IMR-90 (cell line): Measurements from ENCODE around the gene WDR37.

Experiments used
- BHLHE40 ChIP-seq: fragments of 150-350 bp; IDR thresholded peaks from 2 replicates; pipeline ENCODE4 v1.6.1; 2016; ENCODE audit warnings: mild to moderate bottlenecking, low read depth, low read length
- POLR2A ChIP-seq: IDR thresholded peaks from 2 replicates; pipeline ENCODE4 v1.6.1; 2012; ENCODE audit warnings: mild to moderate bottlenecking, low read depth, low read length
- TF ChIP-seq, protein P1 (sequence below): conservative IDR thresholded peaks from 2 replicates; pipeline ENCODE4 v1.5.1; 2012; ENCODE audit warnings: mild to moderate bottlenecking, low read depth, low read length, improper control_type of control experiment

DNA sequence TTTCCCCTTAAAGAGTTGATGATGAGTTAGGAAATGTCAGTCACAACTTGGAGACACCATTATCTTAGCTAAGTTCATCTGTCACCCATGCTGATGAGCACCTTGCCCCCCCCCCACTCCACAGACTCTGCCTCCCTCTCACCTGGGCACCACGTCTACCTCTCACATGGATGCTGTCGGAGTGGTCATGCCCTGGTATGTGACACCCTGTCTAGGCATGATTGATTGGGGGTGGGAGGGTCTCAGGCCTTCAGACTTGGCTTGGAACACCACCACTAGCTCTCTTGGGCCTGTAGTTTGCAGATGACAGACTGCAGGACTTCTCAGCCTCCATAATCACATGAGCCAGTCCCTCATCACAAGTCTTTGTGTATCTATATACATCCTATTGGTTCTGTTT, 78.0 kb downstream of the WDR37 start:
- TF ChIP-seq, protein P1, sequence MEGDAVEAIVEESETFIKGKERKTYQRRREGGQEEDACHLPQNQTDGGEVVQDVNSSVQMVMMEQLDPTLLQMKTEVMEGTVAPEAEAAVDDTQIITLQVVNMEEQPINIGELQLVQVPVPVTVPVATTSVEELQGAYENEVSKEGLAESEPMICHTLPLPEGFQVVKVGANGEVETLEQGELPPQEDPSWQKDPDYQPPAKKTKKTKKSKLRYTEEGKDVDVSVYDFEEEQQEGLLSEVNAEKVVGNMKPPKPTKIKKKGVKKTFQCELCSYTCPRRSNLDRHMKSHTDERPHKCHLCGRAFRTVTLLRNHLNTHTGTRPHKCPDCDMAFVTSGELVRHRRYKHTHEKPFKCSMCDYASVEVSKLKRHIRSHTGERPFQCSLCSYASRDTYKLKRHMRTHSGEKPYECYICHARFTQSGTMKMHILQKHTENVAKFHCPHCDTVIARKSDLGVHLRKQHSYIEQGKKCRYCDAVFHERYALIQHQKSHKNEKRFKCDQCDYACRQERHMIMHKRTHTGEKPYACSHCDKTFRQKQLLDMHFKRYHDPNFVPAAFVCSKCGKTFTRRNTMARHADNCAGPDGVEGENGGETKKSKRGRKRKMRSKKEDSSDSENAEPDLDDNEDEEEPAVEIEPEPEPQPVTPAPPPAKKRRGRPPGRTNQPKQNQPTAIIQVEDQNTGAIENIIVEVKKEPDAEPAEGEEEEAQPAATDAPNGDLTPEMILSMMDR = no peak
- no peak for TF ChIP-seq POLR2A
- TF ChIP-seq BHLHE40 = no peak
